HEK293 (cell line): ENCODE data around the gene SMARCB1.

Experiments used
- CTCF ChIA-PET: fragments of 350-600 bp; formaldehyde crosslinking; extraction: SDS; loops from one replicate; lab custom pipeline; 2021; ENCODE audit warnings: antibody characterized with exemption; lab: Yijun Ruan, JAX
- POLR2A ChIA-PET: fragments of 300-600 bp; formaldehyde crosslinking; extraction: SDS; loops from one replicate; lab custom pipeline; 2020; ENCODE audit warnings: antibody characterized with exemption, inconsistent platforms; lab: Yijun Ruan, JAX
- H3K27ac ChIP-seq: fragments of 200-500 bp; sonication (Bioruptor generic); 2 replicates; pipeline ENCODE4 v1.5.1; 2014; ENCODE audit warnings: low read depth, low read length, control low read depth, inconsistent platforms; ENCODE audit errors: extremely low read depth
- H3K36me3 ChIP-seq, 2 experiments: fragments of 200-500 bp in 1 of 2; sonication (Bioruptor generic) in 1 of 2; 1 replicate in 1 of 2; 2 replicates in 1 of 2; pipeline ENCODE4 v1.5.1; 2014 to 2017; ENCODE audit warnings: inconsistent platforms in 2 of 2, low read length in 2 of 2; ENCODE audit not compliant: control insufficient read depth in 2 of 2, insufficient read depth in 1 of 2
- H3K4me1 ChIP-seq: fragments of 200-500 bp; sonication (Bioruptor generic); 2 replicates; pipeline ENCODE4 v1.5.1; 2014; ENCODE audit warnings: mild to moderate bottlenecking, low read length, inconsistent platforms; ENCODE audit not compliant: control insufficient read depth, insufficient read depth
- H3K4me3 ChIP-seq: 2 replicates; pipeline ENCODE4 v1.5.1; 2011; ENCODE audit warnings: low read depth, mild to moderate bottlenecking, control low read depth, low read length, moderate library complexity
- H3K9me3 ChIP-seq: fragments of 200-500 bp; sonication (Bioruptor generic); 2 replicates; pipeline ENCODE4 v1.5.1; 2014; ENCODE audit warnings: low read depth, low read length, inconsistent platforms; ENCODE audit not compliant: control insufficient read depth, insufficient read depth
- EGR2 ChIP-seq: fragments of 450-650 bp; formaldehyde crosslinking; IDR thresholded peaks from 2 replicates; pipeline ENCODE4 v1.5.1; 2016; ENCODE audit warnings: low read depth, missing biosample characterization, missing genetic modification characterization
- FEZF1 ChIP-seq: fragments of 450-650 bp; formaldehyde crosslinking; IDR thresholded peaks from 2 replicates; pipeline ENCODE4 v1.5.1; 2016; ENCODE audit warnings: missing biosample characterization, missing genetic modification characterization
- KLF10 ChIP-seq: fragments of 450-650 bp; IDR thresholded peaks from 2 replicates; pipeline ENCODE4 v1.5.1; 2018; ENCODE audit warnings: missing biosample characterization, mild to moderate bottlenecking, missing genetic modification characterization
- PBX3 ChIP-seq: sonication (generic); formaldehyde crosslinking; IDR thresholded peaks from 2 replicates; pipeline ENCODE4 v1.8.1; 2022; ENCODE audit warnings: mild to moderate bottlenecking, moderate library complexity, missing genetic modification reagents
- PRDM10 ChIP-seq: fragments of 450-650 bp; formaldehyde crosslinking; IDR thresholded peaks from 2 replicates; pipeline ENCODE4 v1.5.1; 2016; ENCODE audit warnings: missing biosample characterization, missing genetic modification characterization
- SETDB1 ChIP-seq: IDR thresholded peaks from one replicate; pipeline ENCODE4 v1.6.1; 2017; ENCODE audit warnings: mild to moderate bottlenecking, low read length, moderate library complexity, mixed read lengths; ENCODE audit not compliant: insufficient read length
- SP3 ChIP-seq: fragments of 450-650 bp; formaldehyde crosslinking; IDR thresholded peaks from 2 replicates; pipeline ENCODE4 v1.5.1; 2016; ENCODE audit warnings: missing biosample characterization, missing genetic modification characterization
- SP7 ChIP-seq: fragments of 450-650 bp; formaldehyde crosslinking; IDR thresholded peaks from 2 replicates; pipeline ENCODE4 v1.5.1; 2016; ENCODE audit warnings: missing biosample characterization, missing genetic modification characterization
- ZBTB17 ChIP-seq: fragments of 450-650 bp; formaldehyde crosslinking; IDR thresholded peaks from 2 replicates; pipeline ENCODE4 v1.5.1; 2016; ENCODE audit warnings: missing biosample characterization, missing genetic modification characterization
- ZBTB48 ChIP-seq: fragments of 450-650 bp; formaldehyde crosslinking; IDR thresholded peaks from 2 replicates; pipeline ENCODE4 v1.5.1; 2016; ENCODE audit warnings: missing biosample characterization, missing genetic modification characterization
- ZFHX2 ChIP-seq: fragments of 450-650 bp; formaldehyde crosslinking; conservative IDR thresholded peaks from 2 replicates; pipeline ENCODE4 v1.5.1; 2016; ENCODE audit warnings: missing biosample characterization, missing genetic modification characterization
- ZFP69B ChIP-seq: fragments of 450-650 bp; formaldehyde crosslinking; IDR thresholded peaks from 2 replicates; pipeline ENCODE4 v1.5.1; 2016; ENCODE audit warnings: missing biosample characterization, missing genetic modification characterization
- ZNF112 ChIP-seq: fragments of 450-650 bp; formaldehyde crosslinking; IDR thresholded peaks from 2 replicates; pipeline ENCODE4 v1.5.0; 2017; ENCODE audit warnings: missing biosample characterization, missing genetic modification characterization
- ZNF214 ChIP-seq: fragments of 450-650 bp; formaldehyde crosslinking; IDR thresholded peaks from 2 replicates; pipeline ENCODE4 v1.5.1; 2017; ENCODE audit warnings: missing biosample characterization, mild to moderate bottlenecking, missing genetic modification characterization, borderline replicate concordance
- ZNF239 ChIP-seq: fragments of 450-650 bp; formaldehyde crosslinking; IDR thresholded peaks from 2 replicates; pipeline ENCODE4 v1.5.1; 2016; ENCODE audit warnings: missing biosample characterization, missing genetic modification characterization
- ZNF335 ChIP-seq: fragments of 450-650 bp; formaldehyde crosslinking; conservative IDR thresholded peaks from 2 replicates; pipeline ENCODE4 v1.5.1; 2016; ENCODE audit warnings: missing biosample characterization, missing genetic modification characterization
- ZNF341 ChIP-seq: fragments of 450-650 bp; formaldehyde crosslinking; IDR thresholded peaks from 2 replicates; pipeline ENCODE4; 2016; ENCODE audit warnings: low read depth, missing biosample characterization, missing genetic modification characterization
- ZNF350 ChIP-seq: fragments of 450-650 bp; formaldehyde crosslinking; IDR thresholded peaks from 2 replicates; pipeline ENCODE4 v1.5.0; 2017; ENCODE audit warnings: missing biosample characterization, mild to moderate bottlenecking, missing genetic modification characterization
- ZNF426 ChIP-seq: fragments of 450-650 bp; formaldehyde crosslinking; IDR thresholded peaks from 2 replicates; pipeline ENCODE4 v1.5.1; 2017; ENCODE audit warnings: missing biosample characterization, missing genetic modification characterization, mild to moderate bottlenecking, inconsistent platforms, moderate library complexity
- ZNF473 ChIP-seq: fragments of 450-650 bp; formaldehyde crosslinking; IDR thresholded peaks from 2 replicates; pipeline ENCODE4 v1.5.1; 2017; ENCODE audit warnings: missing biosample characterization, missing genetic modification characterization
- ZNF530 ChIP-seq: fragments of 450-650 bp; formaldehyde crosslinking; IDR thresholded peaks from 2 replicates; pipeline ENCODE4 v1.5.1; 2016; ENCODE audit warnings: low read depth, missing biosample characterization, missing genetic modification characterization
- ZNF600 ChIP-seq: fragments of 450-650 bp; formaldehyde crosslinking; IDR thresholded peaks from 2 replicates; pipeline ENCODE4 v1.5.1; 2016; ENCODE audit warnings: missing biosample characterization, missing genetic modification characterization
- ZNF670 ChIP-seq: fragments of 450-650 bp; formaldehyde crosslinking; IDR thresholded peaks from 2 replicates; pipeline ENCODE4 v1.5.1; 2016; ENCODE audit warnings: missing biosample characterization, missing genetic modification characterization, low read depth
- ZNF776 ChIP-seq: fragments of 450-650 bp; formaldehyde crosslinking; IDR thresholded peaks from 2 replicates; pipeline ENCODE4 v1.5.0; 2017; ENCODE audit warnings: missing biosample characterization, missing genetic modification characterization, borderline replicate concordance
- ZNF830 ChIP-seq: fragments of 450-650 bp; IDR thresholded peaks from 2 replicates; pipeline ENCODE4 v1.5.0; 2018; ENCODE audit warnings: missing biosample characterization, missing genetic modification characterization, low read depth, mild to moderate bottlenecking, moderate library complexity
- ZSCAN18 ChIP-seq: fragments of 450-650 bp; formaldehyde crosslinking; IDR thresholded peaks from 2 replicates; pipeline ENCODE4 v1.5.1; 2016; ENCODE audit warnings: missing biosample characterization, missing genetic modification characterization
- TF ChIP-seq, protein P1 (sequence below): fragments of 450-650 bp; formaldehyde crosslinking; IDR thresholded peaks from 2 replicates; pipeline ENCODE4 v1.5.1; 2016; ENCODE audit warnings: missing biosample characterization, missing genetic modification characterization

The SMARCB1 gene

DNA sequence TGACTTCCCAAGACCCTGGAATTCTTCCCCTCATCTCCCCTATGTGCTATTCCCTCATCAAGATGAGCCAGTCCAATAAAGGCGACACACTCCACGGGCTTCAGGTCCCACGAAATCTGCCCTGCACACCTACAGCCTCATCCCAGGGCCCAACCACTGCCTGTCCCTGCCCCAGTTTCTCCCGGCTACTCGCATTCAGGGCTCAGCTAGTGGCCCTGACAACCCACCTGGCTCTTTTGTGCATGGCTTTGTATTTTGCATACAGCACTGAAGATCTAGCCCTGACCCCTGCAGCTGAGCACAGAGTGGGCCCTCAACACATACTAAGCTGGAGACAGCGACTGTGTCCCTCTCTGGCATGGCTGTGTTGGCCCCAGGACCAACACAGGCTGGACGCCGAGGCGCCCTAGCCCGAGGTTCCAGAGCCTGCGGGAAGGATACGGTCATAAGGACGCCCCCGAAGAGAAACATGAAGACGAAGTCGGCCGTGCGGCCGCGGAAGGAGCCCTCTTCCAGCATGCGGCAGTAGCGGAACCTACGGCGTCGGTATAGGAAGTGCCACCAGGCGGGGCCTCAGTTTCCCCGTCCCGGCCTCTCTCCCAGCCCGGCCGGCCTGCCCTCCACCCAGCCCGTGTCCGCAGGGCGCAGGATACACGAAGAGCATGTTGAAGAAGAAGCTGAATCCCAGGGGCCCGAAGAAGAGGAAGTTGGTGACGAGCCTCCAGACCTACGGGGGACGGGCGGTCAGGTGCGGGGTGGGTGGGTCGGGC, 51.3 kb downstream of the SMARCB1 start:
- Histone ChIP-seq H3K4me1 (no peaks in the 10 kb centered on the region), H3K4me3 (peak overlapping the region; percentile 49), H3K36me3 (peaks cover 0 to 42% of the 10 kb centered on the region in 2 experiments; a peak in 1 of 3 replicates), H3K27ac (peak overlapping the region; percentile 28; the same call in 1 of the 2 replicates), H3K9me3 (no peaks in the 10 kb centered on the region)
- ChIA-PET CTCF (no interaction called here), POLR2A (interaction anchor here (0.7 to 1.2 kb wide), 3 partner anchors 20 to 67 kb away, joined by 3 to 7 read pairs (median 3); partner anchors contain the start of gene SLC2A11)
- TF ChIP-seq PRDM10 (tag by site-specific recombination) (0 out of 2 replicates have a peak, but pooled peaks have one; percentile 0), ZNF600 (peak; percentile 37; the same call in 1 of the 2 replicates), ZBTB17 (tag by site-specific recombination) (peak; percentile 58), ZNF530 (tag by site-specific recombination) (no peak)

- peaks cover 0 to 34% of the 10 kb centered on the region in 2 experiments; a peak in 1 of 3 replicates for H3K36me3 ChIP-seq
- peak within 1 kb of the TSS; percentile 28; the same call in 1 of the 2 replicates for H3K27ac ChIP-seq
- no peaks in the 10 kb centered on the region for H3K9me3 ChIP-seq
- ChIA-PET CTCF (no interaction called here), POLR2A (interaction anchor here (0.7 to 1.2 kb wide), 3 partner anchors 19 to 68 kb away, joined by 3 to 7 read pairs (median 3); partner anchors contain the start of gene SLC2A11)
- H3K4me3 ChIP-seq = peak within 1 kb of the TSS; percentile 49
- no peaks in the 10 kb centered on the region for H3K4me1 ChIP-seq
- TF ChIP-seq SP3 (tag by site-specific recombination) (peak; percentile 99), ZNF239 (tag by site-specific recombination) (no peak), ZNF830 (no peak), ZBTB48 (tag by site-specific recombination) (peak; percentile 53; the same call in 1 of the 2 replicates), ZNF670 (tag by site-specific recombination) (no peak), SETDB1 (peak; percentile 64), ZSCAN18 (tag by site-specific recombination) (no peak), ZFHX2 (tag by site-specific recombination) (peak; percentile 95), ZFP69B (tag by site-specific recombination) (no peak), ZNF473 (tag by site-specific recombination) (no peak), KLF10 (tag by site-specific recombination) (peak; percentile 76), ZNF426 (tag by site-specific recombination) (no peak), ZNF341 (peak; percentile 50), SP7 (tag by site-specific recombination) (peak; percentile 36; the same call in 1 of the 2 replicates), ZNF214 (tag by site-specific recombination) (no peak), ZNF112 (tag by site-specific recombination) (no peak), ZNF335 (tag by site-specific recombination) (peak; percentile 90), ZNF776 (tag by site-specific recombination) (no peak), EGR2 (peak; percentile 89), ZNF350 (peak; percentile 40; the same call in 1 of the 2 replicates), PBX3 (CRISPR knock-in tag) (0 out of 2 replicates have a peak, but pooled peaks have one; percentile 19), FEZF1 (tag by site-specific recombination) (peak; percentile 90)
- TF ChIP-seq, protein P1, sequence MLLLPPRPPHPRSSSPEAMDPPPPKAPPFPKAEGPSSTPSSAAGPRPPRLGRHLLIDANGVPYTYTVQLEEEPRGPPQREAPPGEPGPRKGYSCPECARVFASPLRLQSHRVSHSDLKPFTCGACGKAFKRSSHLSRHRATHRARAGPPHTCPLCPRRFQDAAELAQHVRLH (tag by site-specific recombination) = peak; percentile 71
Observed at GRCh38 chr22:23838681-23839468, 52.1 kb downstream of the SMARCB1 start, which contains the start of gene DERL3. Gene DERL3 (minus strand): TSS chr22:23839006. CDS start chr22:23838987, 19 bp downstream.
